HG03196 (cell line): ENCODE measurements around the gene TROAP.
"Not testable (repeated sequence)": the region's sequence is repeated elsewhere in the genome, so short reads cannot be mapped to it uniquely, and the experiment has no call there.

Source experiments
- ATAC-seq: cut with Tn5 transposase; IDR thresholded peaks from one replicate; pipeline ENCODE4 v1.9.1; 2021; ENCODE audit not compliant: unreplicated experiment

TROAP gene

GRCh38 chr12:49327887-49328286, 4.8 kb downstream of the TROAP start:
- no peak for ATAC-seq

- ATAC-seq = no peak
Observed at GRCh38 chr12:49328816-49329215, 5.8 kb downstream of the TROAP start.

DNA sequence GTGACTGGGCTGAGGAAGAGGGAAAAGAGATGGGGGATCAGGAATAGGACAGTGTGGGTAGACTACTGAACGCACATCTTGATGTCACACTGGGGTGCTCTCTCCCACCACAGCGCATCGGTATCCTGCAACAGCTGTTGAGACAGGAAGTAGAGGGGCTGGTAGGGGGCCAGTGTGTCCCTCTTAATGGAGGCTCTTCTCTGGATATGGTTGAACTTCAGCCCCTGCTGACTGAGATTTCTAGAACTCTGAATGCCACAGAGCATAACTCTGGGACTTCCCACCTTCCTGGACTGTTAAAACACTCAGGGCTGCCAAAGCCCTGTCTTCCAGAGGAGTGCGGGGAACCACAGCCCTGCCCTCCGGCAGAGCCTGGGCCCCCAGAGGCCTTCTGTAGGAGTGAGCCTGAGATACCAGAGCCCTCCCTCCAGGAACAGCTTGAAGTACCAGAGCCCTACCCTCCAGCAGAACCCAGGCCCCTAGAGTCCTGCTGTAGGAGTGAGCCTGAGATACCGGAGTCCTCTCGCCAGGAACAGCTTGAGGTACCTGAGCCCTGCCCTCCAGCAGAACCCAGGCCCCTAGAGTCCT, 7.1 kb downstream of the TROAP start:
- no peak for ATAC-seq

DNA sequence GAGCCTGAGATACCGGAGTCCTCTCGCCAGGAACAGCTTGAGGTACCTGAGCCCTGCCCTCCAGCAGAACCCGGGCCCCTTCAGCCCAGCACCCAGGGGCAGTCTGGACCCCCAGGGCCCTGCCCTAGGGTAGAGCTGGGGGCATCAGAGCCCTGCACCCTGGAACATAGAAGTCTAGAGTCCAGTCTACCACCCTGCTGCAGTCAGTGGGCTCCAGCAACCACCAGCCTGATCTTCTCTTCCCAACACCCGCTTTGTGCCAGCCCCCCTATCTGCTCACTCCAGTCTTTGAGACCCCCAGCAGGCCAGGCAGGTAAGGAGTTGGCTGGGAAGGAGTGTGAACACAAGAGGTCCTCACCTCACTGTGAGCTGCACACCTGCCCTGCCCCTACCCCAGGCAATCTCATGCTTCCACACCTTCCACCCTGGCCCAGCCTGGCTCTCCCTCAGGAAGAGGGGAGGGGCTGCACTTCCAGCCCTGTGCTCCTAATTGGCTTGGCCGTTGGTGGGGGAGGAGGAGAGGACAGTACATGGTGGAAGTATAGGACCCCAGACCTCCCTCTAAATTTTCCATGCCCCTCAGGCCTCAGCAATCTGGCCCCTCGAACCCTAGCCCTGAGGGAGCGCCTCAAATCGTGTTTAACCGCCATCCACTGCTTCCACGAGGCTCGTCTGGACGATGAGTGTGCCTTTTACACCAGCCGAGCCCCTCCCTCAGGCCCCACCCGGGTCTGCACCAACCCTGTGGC, 7.8 kb downstream of the TROAP start:
- ATAC-seq = no peak

- no peak for ATAC-seq
Observed at GRCh38 chr12:49331380-49332222, 8.5 kb downstream of the TROAP start.

GRCh38 chr12:49332441-49332861, 9.4 kb downstream of the TROAP start:
- no peak for ATAC-seq

GRCh38 chr12:49332891-49333371, 9.9 kb downstream of the TROAP start:
- no peak for ATAC-seq

DNA sequence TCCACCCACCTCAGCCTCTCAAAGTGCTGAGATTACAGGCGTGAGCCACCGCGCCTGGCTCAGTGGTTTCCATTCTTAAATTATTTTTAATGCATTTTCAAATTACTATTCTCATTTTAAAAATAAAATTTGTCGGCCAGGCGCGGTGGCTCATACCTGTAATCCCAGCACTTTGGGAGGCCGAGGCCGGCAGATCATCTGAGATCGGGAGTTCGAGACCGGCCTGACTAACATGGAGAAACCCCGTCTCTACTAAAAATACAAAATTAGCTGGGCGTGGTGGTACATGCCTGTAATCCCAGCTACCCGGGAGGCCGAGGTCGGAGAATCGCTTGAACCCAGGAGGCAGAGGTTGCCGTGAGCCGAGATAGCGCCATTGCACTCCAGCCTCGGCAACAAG, 10.7 kb downstream of the TROAP start:
- ATAC-seq = not testable (repeated sequence)

- no peak for ATAC-seq
Observed at GRCh38 chr12:49334226-49334625, 11.2 kb downstream of the TROAP start.

GRCh38 chr12:49334681-49335080, 11.6 kb downstream of the TROAP start:
- ATAC-seq = no peak

DNA sequence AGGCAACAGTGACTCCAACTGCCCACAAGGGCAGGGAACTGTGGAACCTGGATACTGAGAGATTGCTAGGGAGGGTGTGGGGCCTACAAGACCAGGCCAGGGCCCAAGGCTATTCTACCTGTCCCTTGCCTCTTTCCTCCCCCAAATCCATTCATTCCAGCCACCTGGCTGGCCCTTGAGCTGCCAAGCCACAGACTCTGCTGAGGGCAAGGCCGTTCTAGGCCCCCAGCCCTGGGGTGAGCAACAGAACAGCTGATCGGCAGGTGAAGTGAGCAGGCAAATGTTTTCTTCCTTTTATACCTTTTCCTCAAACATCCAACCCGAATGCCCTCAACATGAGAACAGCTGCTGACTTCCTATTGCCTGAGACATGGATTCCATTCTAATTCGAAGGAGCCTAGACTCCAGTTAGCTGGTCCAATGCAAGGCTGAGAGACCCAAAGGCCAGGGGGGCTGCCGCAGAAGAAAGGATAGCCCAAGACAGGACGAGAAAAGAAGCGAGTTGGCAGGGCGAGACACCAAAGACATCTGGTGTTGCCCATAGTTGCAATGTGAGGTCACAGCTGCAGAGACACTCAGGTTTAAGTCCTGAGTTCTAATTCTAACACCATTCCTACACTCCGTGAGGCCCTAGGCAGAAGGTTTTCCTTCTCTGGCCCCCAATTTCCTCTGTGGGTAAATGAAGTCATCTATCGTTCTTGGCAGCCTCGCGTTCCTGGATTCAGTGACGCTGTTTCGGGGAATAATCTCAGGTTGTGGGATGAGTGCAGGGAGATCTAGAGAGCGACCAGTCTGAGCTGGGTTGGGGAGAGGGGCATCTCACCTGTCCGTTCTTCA, 12.3 kb downstream of the TROAP start:
- ATAC-seq = no peak

DNA sequence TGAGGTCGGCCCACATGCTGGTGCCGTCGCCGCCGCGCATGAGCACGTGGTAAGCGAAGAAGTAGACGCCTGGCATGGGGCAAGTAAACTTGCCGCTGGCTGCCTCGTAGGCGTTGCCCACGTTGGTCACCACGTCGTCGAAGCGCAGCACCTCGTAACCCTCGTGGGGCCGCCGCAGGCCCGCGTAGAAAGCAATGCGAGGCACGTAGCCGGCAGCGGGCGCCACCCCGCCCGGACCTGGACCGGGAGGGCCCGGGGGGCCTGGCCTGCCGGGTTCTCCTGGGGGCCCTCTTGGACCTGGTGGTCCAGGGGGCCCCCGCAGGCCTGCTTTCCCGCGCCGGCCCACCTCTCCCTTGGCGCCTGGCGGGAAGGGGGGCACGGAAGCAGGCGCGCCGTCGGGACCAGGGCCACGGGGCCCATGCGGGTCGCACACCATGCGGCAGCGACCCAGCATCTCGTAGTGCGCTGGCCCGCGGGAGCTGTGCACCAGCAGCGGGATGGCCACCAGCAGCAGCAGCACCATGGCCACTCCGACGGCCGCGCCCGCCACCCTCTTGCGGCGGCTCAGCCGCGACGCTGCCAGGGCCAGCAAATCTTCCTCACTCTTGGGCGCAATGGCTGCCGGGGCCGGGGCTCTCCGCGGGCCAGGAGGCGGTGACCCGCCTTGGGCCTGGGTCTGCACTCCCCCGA, 13.0 kb downstream of the TROAP start:
- no peak for ATAC-seq

- no peak for ATAC-seq
Observed at GRCh38 chr12:49336645-49337584, 13.9 kb downstream of the TROAP start, which contains the start of gene C1QL4. TSS of gene C1QL4 (minus strand) at chr12:49337188. CDS start at chr12:49336477, 711 bp downstream.

- no peak for ATAC-seq
Observed at GRCh38 chr12:49338830-49339463, 15.9 kb downstream of the TROAP start.

GRCh38 chr12:49339464-49339861, 16.4 kb downstream of the TROAP start:
- no peak for ATAC-seq

GRCh38 chr12:49340095-49340870, 17.2 kb downstream of the TROAP start:
- no peak for ATAC-seq

DNA sequence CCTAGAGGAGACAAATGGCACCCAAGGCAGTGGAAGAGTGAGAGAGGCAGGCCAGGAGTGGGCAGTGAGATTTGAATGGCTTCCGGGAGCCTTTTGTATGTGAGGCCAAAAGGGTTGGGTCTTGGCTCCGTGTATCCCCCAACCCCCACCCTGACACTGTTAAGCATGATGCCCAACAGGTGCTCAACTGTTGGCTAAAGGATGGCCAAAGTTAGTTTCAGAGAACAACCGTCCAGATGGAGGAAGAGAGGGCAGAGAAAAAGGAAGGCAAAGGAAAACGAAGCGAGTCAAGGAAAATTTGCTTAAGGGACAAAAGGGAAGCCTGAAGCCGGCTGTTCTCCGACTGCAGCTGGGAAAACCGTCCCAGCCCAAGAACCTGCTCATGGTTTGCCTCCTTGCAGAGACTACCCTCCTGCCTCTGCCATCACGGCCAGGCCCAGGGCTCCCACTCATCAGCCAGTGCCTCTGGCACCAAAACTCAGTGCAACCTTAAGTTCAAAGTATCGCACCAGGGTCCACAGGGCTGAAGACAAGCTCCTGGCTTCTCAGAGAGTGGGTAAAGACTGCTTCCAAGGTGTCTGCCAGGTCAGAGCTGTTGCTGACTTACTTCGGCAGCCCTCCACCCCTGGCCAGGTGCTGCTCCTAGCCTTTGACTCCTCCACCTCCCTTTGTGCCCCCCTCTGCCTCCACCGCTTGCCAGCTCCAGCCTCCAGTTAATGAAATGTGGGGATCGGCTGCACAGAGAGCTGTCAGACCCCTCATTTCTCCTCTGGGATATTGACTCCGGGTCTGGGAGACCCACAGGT, 18.1 kb downstream of the TROAP start:
- no peak for ATAC-seq
